Gastroesophageal sphincter (tissue), 3 donors: ENCODE data around the gene FURIN.

ENCODE experiments used
- CTCF ChIP-seq, 4 experiments: fragments of 200-600 bp in 2 of 4; fragments of 450-650 bp in 2 of 4; sonication (generic) in 1 of 4; IDR thresholded peaks; one replicate each; pipeline ENCODE4 v1.5.1; 2017 to 2019; ENCODE audit warnings: antibody characterized with exemption in 4 of 4, mild to moderate bottlenecking in 2 of 4, moderate library complexity in 2 of 4
- POLR2A ChIP-seq, 2 donors: fragments of 450-650 bp; IDR thresholded peaks; one replicate each; pipeline ENCODE4 v1.6.1; 2017; ENCODE audit warnings: antibody characterized with exemption in 2 of 2, mild to moderate bottlenecking in 2 of 2, moderate library complexity in 1 of 2

GRCh38 chr15:90883526-90883975 lies 15.2 kb downstream of the FURIN start:
- no peak for TF ChIP-seq CTCF (IDR thresholded peaks at IDR 0.05)
- TF ChIP-seq POLR2A (IDR thresholded peaks at IDR 0.05): no peak
